GM10248 (cell line): Measurements from ENCODE around the gene MAPK7.

ENCODE experiments used
- CTCF ChIA-PET: fragments of 300-600 bp; sonication (Branson Sonifier 250); formaldehyde crosslinking; extraction: SDS; loops from one replicate; lab custom pipeline; 2021; ENCODE audit warnings: antibody characterized with exemption; lab: Yijun Ruan, JAX
- POLR2A ChIA-PET: fragments of 350-650 bp; sonication (Branson Sonifier 250); formaldehyde crosslinking; extraction: SDS; loops from one replicate; lab custom pipeline; 2020; ENCODE audit warnings: antibody characterized with exemption; lab: Yijun Ruan, JAX
- DNase-seq: peaks from one replicate; pipeline ENCODE4 v3.0.0; 2012; ENCODE audit errors: extremely low spot score
- CTCF ChIP-seq: IDR thresholded peaks from 2 replicates; pipeline ENCODE4 v1.5.1; 2012; ENCODE audit warnings: mild to moderate bottlenecking, low read depth; ENCODE audit errors: extremely low read depth, missing control alignments, control extremely low read depth

The MAPK7 gene

GRCh38 chr17:19409066-19409465, 30.8 kb downstream of the MAPK7 start:
- CTCF ChIA-PET: interaction anchor here (4.1 kb wide), 1 partner anchor 46 kb away, joined by 11 read pairs; the partner anchor contains the start of gene B9D1
- POLR2A ChIA-PET: no interaction called here

GRCh38 chr17:19409509-19409908, 31.2 kb downstream of the MAPK7 start:
- ChIA-PET CTCF (interaction anchor here (4.1 kb wide), 1 partner anchor 47 kb away, joined by 11 read pairs; the partner anchor contains the start of gene B9D1), POLR2A (no interaction called here)
- DNase-seq: no peak
- no peak for TF ChIP-seq CTCF

More at GRCh38 chr17:19409066-19409465, 30.8 kb downstream of the MAPK7 start:
- no peak for TF ChIP-seq CTCF
- no peak for DNase-seq

- POLR2A ChIA-PET: no interaction called here
Observed at GRCh38 chr17:19410091-19410490, 31.8 kb downstream of the MAPK7 start.

GRCh38 chr17:19410875-19411620, 32.8 kb downstream of the MAPK7 start, which contains the start of gene RNF112:
RNF112 (plus strand) TSS chr17:19411232; CDS start chr17:19411409, 177 bp downstream.
- DNase-seq: no peak
- TF ChIP-seq CTCF: no peak
- POLR2A ChIA-PET: no interaction called here
- CTCF ChIA-PET: interaction anchor here (0.7 to 4.1 kb wide), 3 partner anchors 18 to 337 kb away, joined by 3 to 11 read pairs (median 3); partner anchors contain the start of genes ALDH3A1 and B9D1

More at GRCh38 chr17:19410091-19410490, 31.8 kb downstream of the MAPK7 start:
- TF ChIP-seq CTCF: no peak
- no peak for DNase-seq
- CTCF ChIA-PET: interaction anchor here (1.3 to 4.1 kb wide), 2 partner anchors 17 to 47 kb away, joined by 3 to 11 read pairs; partner anchors contain the start of gene B9D1

GRCh38 chr17:19411631-19412030, 33.3 kb downstream of the MAPK7 start:
- no peak for TF ChIP-seq CTCF
- ChIA-PET CTCF (interaction anchor here (1.3 to 4.1 kb wide), 2 partner anchors 19 to 49 kb away, joined by 3 to 11 read pairs; partner anchors contain the start of gene B9D1), POLR2A (no interaction called here)
- no peak for DNase-seq

GRCh38 chr17:19412510-19412909, 34.2 kb downstream of the MAPK7 start:
- DNase-seq: no peak
- ChIA-PET POLR2A (no interaction called here), CTCF (interaction anchor here (1.0 to 4.1 kb wide), 2 partner anchors 35 to 50 kb away, joined by 3 to 11 read pairs; partner anchors contain the start of gene B9D1)
- TF ChIP-seq CTCF: no peak
